Measurements from ENCODE around the gene SDK2. TPM values are rescaled to one million over a fixed set of nuclear protein-coding genes. Genes with fewer than 3 reads are reported as not detected.

SDK2 gene
- polyA plus RNA-seq, 10 donors = 19.4 to 32.3 (median 25.3) TPM

- peak; percentile 78 to 91 (median 85) for DNase-seq
These were observed 274.3 kb downstream of the SDK2 start for GRCh38 chr17:73369817-73370490.

GRCh38 chr17:73369111-73369521 is 275.1 kb downstream of the SDK2 start:
- DNase-seq = peak in 1 of 3 donors; percentile 64

GRCh38 chr17:73368085-73368631 is 276.1 kb downstream of the SDK2 start:
- DNase-seq = no peak

- peak in 1 of 3 donors; percentile 71 for DNase-seq
These were observed 278.2 kb downstream of the SDK2 start for GRCh38 chr17:73365906-73366623.

- DNase-seq = peak in 1 of 3 donors; percentile 55
These were observed 278.9 kb downstream of the SDK2 start for GRCh38 chr17:73365301-73365874.

GRCh38 chr17:73364155-73364522 is 280.1 kb downstream of the SDK2 start:
- DNase-seq = no peak

GRCh38 chr17:73363442-73364154 is 280.6 kb downstream of the SDK2 start:
- DNase-seq = no peak

- DNase-seq = no peak
These were observed 281.5 kb downstream of the SDK2 start for GRCh38 chr17:73362697-73363096.

GRCh38 chr17:73360961-73361761 is 283.1 kb downstream of the SDK2 start:
- DNase-seq = no peak

- DNase-seq = no peak
These were observed 284.2 kb downstream of the SDK2 start for GRCh38 chr17:73359987-73360410.

- no peak for DNase-seq
These were observed 284.9 kb downstream of the SDK2 start for GRCh38 chr17:73359352-73359751.

GRCh38 chr17:73358668-73359067 is 285.6 kb downstream of the SDK2 start:
- DNase-seq = no peak

- no peak for DNase-seq
These were observed 286.3 kb downstream of the SDK2 start for GRCh38 chr17:73357981-73358380.

GRCh38 chr17:73357318-73357717 is 286.9 kb downstream of the SDK2 start:
- no peak for DNase-seq

- DNase-seq = peak in 1 of 3 donors; percentile 41
These were observed 287.6 kb downstream of the SDK2 start for GRCh38 chr17:73356561-73357170.

GRCh38 chr17:73354423-73355284 is 289.6 kb downstream of the SDK2 start:
- DNase-seq = no peak

GRCh38 chr17:73352261-73352660 is 292.0 kb downstream of the SDK2 start:
- no peak for DNase-seq

GRCh38 chr17:73351764-73352163 is 292.5 kb downstream of the SDK2 start:
- DNase-seq = no peak

GRCh38 chr17:73350864-73351263 is 293.4 kb downstream of the SDK2 start:
- no peak for DNase-seq

- DNase-seq = no peak
These were observed 294.6 kb downstream of the SDK2 start for GRCh38 chr17:73349647-73350046.
